ENCODE measurements around the gene PPFIA1. TPM values are rescaled to one million over a fixed set of nuclear protein-coding genes. Genes with fewer than 3 reads are reported as not detected.

PPFIA1 gene
- total and polyA plus RNA-seq, 4 donors, result 19.0 to 74.7 (median 49.0) TPM

DNA sequence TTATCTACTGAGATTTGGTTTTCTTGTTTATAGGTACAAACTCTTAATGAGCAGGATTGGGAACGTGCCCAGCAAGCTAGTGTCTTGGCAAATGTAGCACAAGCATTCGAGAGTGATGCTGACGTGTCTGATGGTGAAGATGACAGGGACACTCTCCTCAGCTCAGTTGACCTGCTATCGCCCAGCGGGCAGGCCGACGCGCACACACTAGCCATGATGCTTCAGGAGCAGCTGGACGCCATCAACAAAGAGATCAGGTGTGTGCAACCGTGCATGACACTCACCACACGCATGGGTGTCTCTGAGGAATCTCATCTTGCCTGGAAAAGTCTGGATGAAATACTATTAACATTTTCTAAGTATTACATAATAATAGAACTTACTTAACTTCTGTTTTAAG is 73.1 kb downstream of the PPFIA1 start:
- Histone ChIP-seq H3K36me3 (ENCODE audit: control insufficient read depth in 1 of 2, insufficient read depth in 2 of 2, low read length in 1 of 2) (peaks cover 8 to 10% of the 10 kb centered on the region in 2 donors), H3K4me3 (ENCODE audit: low read length in 2 of 2) (no peak overlapping the region), H3K4me1 (ENCODE audit: control insufficient read depth in 1 of 2, insufficient read depth in 2 of 2, low read length in 2 of 2) (no peaks in the 10 kb centered on the region), H3K27me3 (ENCODE audit: control insufficient read depth in 1 of 2, insufficient read depth in 2 of 2, low read length in 1 of 2) (no peaks in the 10 kb centered on the region), H3K27ac (ENCODE audit: low read depth in 1 of 2, low read length in 2 of 2) (no peak overlapping the region), H3K9me3 (ENCODE audit: control insufficient read depth, low read length) (no peaks in the 10 kb centered on the region)
- no peak for DNase-seq
- ATAC-seq (ENCODE audit: low FRiP score), result no peak
- WGBS, 2 donors, result 92 to 93% methylated on average over 11 of the region's 11 CpGs
- intact Hi-C loops (cut with DNase I), result no loop called here

- Histone ChIP-seq H3K9me3 (ENCODE audit: control insufficient read depth, low read length) (no peaks in the 10 kb centered on the region), H3K36me3 (ENCODE audit: control insufficient read depth in 1 of 2, insufficient read depth in 2 of 2, low read length in 1 of 2) (peaks cover 5 to 10% of the 10 kb centered on the region in 2 donors), H3K27ac (ENCODE audit: low read depth in 1 of 2, low read length in 2 of 2) (no peak overlapping the region), H3K4me1 (ENCODE audit: control insufficient read depth in 1 of 2, insufficient read depth in 2 of 2, low read length in 2 of 2) (no peaks in the 10 kb centered on the region), H3K4me3 (ENCODE audit: low read length in 2 of 2) (no peak overlapping the region), H3K27me3 (ENCODE audit: control insufficient read depth in 1 of 2, insufficient read depth in 2 of 2, low read length in 1 of 2) (no peaks in the 10 kb centered on the region)
- WGBS, 2 donors, result 90 to 91% methylated on average over 12 of the region's 12 CpGs
- ATAC-seq (ENCODE audit: low FRiP score) (no peak), DNase-seq (no peak)
- intact Hi-C loops (cut with DNase I), result no loop called here
These were observed 77.7 kb downstream of the PPFIA1 start for GRCh38 chr11:70348191-70348590.

GRCh38 chr11:70348608-70349007 is 78.1 kb downstream of the PPFIA1 start:
- ATAC-seq (ENCODE audit: low FRiP score), result no peak
- no peak for DNase-seq
- peaks cover 3 to 10% of the 10 kb centered on the region in 2 donors for H3K36me3 ChIP-seq (ENCODE audit: control insufficient read depth in 1 of 2, insufficient read depth in 2 of 2, low read length in 1 of 2)
- no peaks in the 10 kb centered on the region for H3K4me1 ChIP-seq (ENCODE audit: control insufficient read depth in 1 of 2, insufficient read depth in 2 of 2, low read length in 2 of 2)
- H3K4me3 ChIP-seq (ENCODE audit: low read length in 2 of 2), result no peak overlapping the region
- H3K27me3 ChIP-seq (ENCODE audit: control insufficient read depth in 1 of 2, insufficient read depth in 2 of 2, low read length in 1 of 2), result no peaks in the 10 kb centered on the region
- H3K9me3 ChIP-seq (ENCODE audit: control insufficient read depth, low read length), result no peaks in the 10 kb centered on the region
- WGBS, 2 donors, result 92 to 100% methylated on average over 1 of the region's 1 CpG
- intact Hi-C loops (cut with DNase I), result no loop called here
- no peak overlapping the region for H3K27ac ChIP-seq (ENCODE audit: low read depth in 1 of 2, low read length in 2 of 2)

- Histone ChIP-seq H3K27me3 (ENCODE audit: control insufficient read depth in 1 of 2, insufficient read depth in 2 of 2, low read length in 1 of 2) (no peaks in the 10 kb centered on the region), H3K9me3 (ENCODE audit: control insufficient read depth, low read length) (no peaks in the 10 kb centered on the region), H3K4me3 (ENCODE audit: low read length in 2 of 2) (no peak overlapping the region), H3K36me3 (ENCODE audit: control insufficient read depth in 1 of 2, insufficient read depth in 2 of 2, low read length in 1 of 2) (peaks cover 3 to 4% of the 10 kb centered on the region in 2 donors), H3K4me1 (ENCODE audit: control insufficient read depth in 1 of 2, insufficient read depth in 2 of 2, low read length in 2 of 2) (no peaks in the 10 kb centered on the region), H3K27ac (ENCODE audit: low read depth in 1 of 2, low read length in 2 of 2) (no peak overlapping the region)
- 89 to 90% methylated on average over 3 of the region's 3 CpGs for WGBS, 2 donors
- intact Hi-C loops (cut with DNase I), result no loop called here
- ATAC-seq (ENCODE audit: low FRiP score) (no peak), DNase-seq (no peak)
These were observed 81.2 kb downstream of the PPFIA1 start for GRCh38 chr11:70351646-70352045.

GRCh38 chr11:70352100-70352499 is 81.6 kb downstream of the PPFIA1 start:
- WGBS, 2 donors, result 29 to 46% methylated on average over 1 of the region's 1 CpG
- H3K4me1 ChIP-seq (ENCODE audit: control insufficient read depth in 1 of 2, insufficient read depth in 2 of 2, low read length in 2 of 2), result no peaks in the 10 kb centered on the region
- DNase-seq (no peak), ATAC-seq (ENCODE audit: low FRiP score) (no peak)
- intact Hi-C loops (cut with DNase I), result no loop called here
- peaks cover 3 to 4% of the 10 kb centered on the region in 2 donors for H3K36me3 ChIP-seq (ENCODE audit: control insufficient read depth in 1 of 2, insufficient read depth in 2 of 2, low read length in 1 of 2)
- no peak overlapping the region for H3K4me3 ChIP-seq (ENCODE audit: low read length in 2 of 2)
- H3K27ac ChIP-seq (ENCODE audit: low read depth in 1 of 2, low read length in 2 of 2), result no peak overlapping the region
- H3K9me3 ChIP-seq (ENCODE audit: control insufficient read depth, low read length), result no peaks in the 10 kb centered on the region
- no peaks in the 10 kb centered on the region for H3K27me3 ChIP-seq (ENCODE audit: control insufficient read depth in 1 of 2, insufficient read depth in 2 of 2, low read length in 1 of 2)

- intact Hi-C loops (cut with DNase I), result no loop called here
- ATAC-seq (ENCODE audit: low FRiP score) (no peak), DNase-seq (no peak)
- Histone ChIP-seq H3K27me3 (ENCODE audit: control insufficient read depth in 1 of 2, insufficient read depth in 2 of 2, low read length in 1 of 2) (no peaks in the 10 kb centered on the region), H3K4me1 (ENCODE audit: control insufficient read depth in 1 of 2, insufficient read depth in 2 of 2, low read length in 2 of 2) (no peaks in the 10 kb centered on the region), H3K4me3 (ENCODE audit: low read length in 2 of 2) (no peak overlapping the region), H3K27ac (ENCODE audit: low read depth in 1 of 2, low read length in 2 of 2) (peak overlapping the region in 1 of 2 donors; percentile 32), H3K36me3 (ENCODE audit: control insufficient read depth in 1 of 2, insufficient read depth in 2 of 2, low read length in 1 of 2) (peaks cover 3 to 4% of the 10 kb centered on the region in 2 donors), H3K9me3 (ENCODE audit: control insufficient read depth, low read length) (no peaks in the 10 kb centered on the region)
- WGBS, 2 donors, result 48 to 69% methylated on average over 19 of the region's 19 CpGs
These were observed 82.1 kb downstream of the PPFIA1 start for GRCh38 chr11:70352601-70353000.

DNA sequence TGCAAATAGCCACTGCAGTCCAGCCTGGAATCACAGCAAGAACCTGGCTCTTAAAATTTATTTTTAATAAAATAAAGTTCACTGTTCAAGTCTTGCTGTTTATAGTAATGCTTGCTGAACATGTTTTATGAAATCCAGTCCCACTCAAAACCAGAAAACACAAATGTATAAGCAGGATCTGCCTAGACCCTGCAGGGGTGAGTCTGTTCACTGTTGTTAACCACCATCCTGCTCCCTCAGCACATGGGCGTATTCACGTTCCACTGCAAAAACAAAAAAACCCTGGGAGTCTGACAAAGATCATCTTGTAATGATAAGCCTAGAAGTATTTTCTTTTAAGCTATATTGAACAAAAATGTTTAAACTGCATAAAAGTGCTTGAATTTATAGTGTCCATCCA is 82.8 kb downstream of the PPFIA1 start:
- Histone ChIP-seq H3K27me3 (ENCODE audit: control insufficient read depth in 1 of 2, insufficient read depth in 2 of 2, low read length in 1 of 2) (no peaks in the 10 kb centered on the region), H3K4me1 (ENCODE audit: control insufficient read depth in 1 of 2, insufficient read depth in 2 of 2, low read length in 2 of 2) (no peaks in the 10 kb centered on the region), H3K4me3 (ENCODE audit: low read length in 2 of 2) (no peak overlapping the region), H3K27ac (ENCODE audit: low read depth in 1 of 2, low read length in 2 of 2) (no peak overlapping the region), H3K36me3 (ENCODE audit: control insufficient read depth in 1 of 2, insufficient read depth in 2 of 2, low read length in 1 of 2) (peaks cover 3 to 4% of the 10 kb centered on the region in 2 donors), H3K9me3 (ENCODE audit: control insufficient read depth, low read length) (no peaks in the 10 kb centered on the region)
- ATAC-seq (ENCODE audit: low FRiP score), result no peak
- DNase-seq, result no peak
- 66 to 73% methylated on average over 2 of the region's 2 CpGs for WGBS, 2 donors
- intact Hi-C loops (cut with DNase I), result no loop called here

GRCh38 chr11:70353900-70354568 is 83.5 kb downstream of the PPFIA1 start:
- WGBS, 2 donors, result 87 to 91% methylated on average over 19 of the region's 19 CpGs
- H3K4me1 ChIP-seq (ENCODE audit: control insufficient read depth in 1 of 2, insufficient read depth in 2 of 2, low read length in 2 of 2), result no peaks in the 10 kb centered on the region
- peaks cover 2 to 4% of the 10 kb centered on the region in 2 donors for H3K36me3 ChIP-seq (ENCODE audit: control insufficient read depth in 1 of 2, insufficient read depth in 2 of 2, low read length in 1 of 2)
- intact Hi-C loops (cut with DNase I), result no loop called here
- H3K27ac ChIP-seq (ENCODE audit: low read depth in 1 of 2, low read length in 2 of 2), result no peak overlapping the region
- no peak for DNase-seq
- no peaks in the 10 kb centered on the region for H3K9me3 ChIP-seq (ENCODE audit: control insufficient read depth, low read length)
- no peak overlapping the region for H3K4me3 ChIP-seq (ENCODE audit: low read length in 2 of 2)
- no peak for ATAC-seq (ENCODE audit: low FRiP score)
- no peaks in the 10 kb centered on the region for H3K27me3 ChIP-seq (ENCODE audit: control insufficient read depth in 1 of 2, insufficient read depth in 2 of 2, low read length in 1 of 2)

- H3K9me3 ChIP-seq (ENCODE audit: control insufficient read depth, low read length), result no peaks in the 10 kb centered on the region
- no peak for ATAC-seq (ENCODE audit: low FRiP score)
- H3K27me3 ChIP-seq (ENCODE audit: control insufficient read depth in 1 of 2, insufficient read depth in 2 of 2, low read length in 1 of 2), result no peaks in the 10 kb centered on the region
- no peak overlapping the region for H3K4me3 ChIP-seq (ENCODE audit: low read length in 2 of 2)
- H3K4me1 ChIP-seq (ENCODE audit: control insufficient read depth in 1 of 2, insufficient read depth in 2 of 2, low read length in 2 of 2), result no peaks in the 10 kb centered on the region
- H3K36me3 ChIP-seq (ENCODE audit: control insufficient read depth in 1 of 2, insufficient read depth in 2 of 2, low read length in 1 of 2), result peaks cover 1 to 4% of the 10 kb centered on the region in 2 donors
- WGBS, 2 donors, result 32 to 39% methylated on average over 2 of the region's 2 CpGs
- intact Hi-C loops (cut with DNase I), result no loop called here
- no peak overlapping the region for H3K27ac ChIP-seq (ENCODE audit: low read depth in 1 of 2, low read length in 2 of 2)
- no peak for DNase-seq
These were observed 84.1 kb downstream of the PPFIA1 start for GRCh38 chr11:70354629-70355028.

Measured in aorta (tissue), 5 donors.